Panc1 (cell line): ENCODE results near the gene EIPR1. TPM values are rescaled to one million over a fixed set of nuclear protein-coding genes. Genes with fewer than 3 reads are reported as not detected.

ENCODE experiments used
- ATAC-seq: fragments of 200-7000 bp; cut with Tn5 transposase; 2 replicates; pipeline ENCODE4 v1.9.1; 2020; ENCODE audit warnings: mild to moderate bottlenecking, moderate library complexity
- BruUV-seq: library from RNA; stranded (reverse); fragments of 400-500 nt; replicated peaks from 2 replicates; lab custom pipeline; 2021; lab: Mats Ljungman, UMichigan
- CTCF ChIA-PET: fragments of 300-600 bp; sonication (Branson Sonifier 250); formaldehyde crosslinking; loops from one replicate; lab custom pipeline; 2022; ENCODE audit warnings: antibody characterized with exemption; lab: Charles Lee
- POLR2A ChIA-PET: fragments of 300-600 bp; sonication (Branson Sonifier 250); formaldehyde crosslinking; loops from one replicate; lab custom pipeline; 2022; ENCODE audit warnings: antibody characterized with exemption; lab: Charles Lee
- DNase-seq: peaks from one replicate; pipeline ENCODE4 v3.0.0-alpha.2; 2010; ENCODE audit warnings: low read depth, low spot score
- H3K27ac ChIP-seq: 2 replicates; pipeline ENCODE4 v1.5.1; 2011; ENCODE audit warnings: mild to moderate bottlenecking, low read length, inconsistent platforms
- H3K27me3 ChIP-seq: fragments of 200-500 bp; sonication (Bioruptor generic); 2 replicates; pipeline ENCODE4 v1.6.0; 2014; ENCODE audit warnings: low read length, inconsistent platforms; ENCODE audit not compliant: control insufficient read depth, insufficient read depth
- H3K36me3 ChIP-seq: fragments of 200-500 bp; sonication (Bioruptor generic); 2 replicates; pipeline ENCODE4 v1.5.1; 2014; ENCODE audit warnings: inconsistent platforms, mild to moderate bottlenecking, low read length, moderate library complexity; ENCODE audit not compliant: control insufficient read depth, insufficient read depth
- H3K4me1 ChIP-seq: 2 replicates; pipeline ENCODE4 v1.5.1; 2011; ENCODE audit warnings: inconsistent platforms, mild to moderate bottlenecking, low read length, moderate library complexity; ENCODE audit not compliant: control insufficient read depth, insufficient read depth
- H3K4me3 ChIP-seq, 2 experiments: 2 replicates each; pipeline ENCODE4 v1.5.1; 2011 to 2012; ENCODE audit warnings: low read depth in 2 of 2, low read length in 2 of 2, mild to moderate bottlenecking in 2 of 2, inconsistent platforms in 1 of 2, moderate library complexity in 1 of 2
- H3K9me3 ChIP-seq: fragments of 200-500 bp; sonication (Bioruptor generic); 2 replicates; pipeline ENCODE4 v1.5.1; 2014; ENCODE audit warnings: low read depth, mild to moderate bottlenecking, inconsistent platforms, low read length, moderate library complexity; ENCODE audit not compliant: control insufficient read depth, insufficient read depth
- CTCF ChIP-seq: fragments of 450-650 bp; IDR thresholded peaks from 2 replicates; pipeline ENCODE4 v1.5.1; 2017; ENCODE audit warnings: mild to moderate bottlenecking
- POLR2AphosphoS5 ChIP-seq: IDR thresholded peaks from 2 replicates; pipeline ENCODE4 v1.6.1; 2012; ENCODE audit warnings: mild to moderate bottlenecking, low read depth, low read length, moderate library complexity
- REST ChIP-seq, 2 experiments: IDR thresholded peaks; 2 replicates each; pipeline ENCODE4 v1.6.1; 2011 to 2012; ENCODE audit warnings: low read depth in 2 of 2, control low read depth in 1 of 2, low read length in 1 of 2, mild to moderate bottlenecking in 1 of 2, moderate library complexity in 1 of 2; ENCODE audit not compliant: insufficient read depth in 1 of 2
- SIN3A ChIP-seq: IDR thresholded peaks from 2 replicates; pipeline ENCODE4 v1.6.1; 2012; ENCODE audit warnings: low read depth, mild to moderate bottlenecking, low read length, moderate library complexity, borderline replicate concordance; ENCODE audit not compliant: insufficient read depth
- TCF7L2 ChIP-seq: IDR thresholded peaks from 2 replicates; pipeline ENCODE4 v1.6.1; 2011; ENCODE audit warnings: mild to moderate bottlenecking, low read depth, low read length, inconsistent platforms
- in situ Hi-C: cut with HindIII; loops from 2 replicates; pipeline ENCODE4 v1.10.0; 2016; ENCODE audit warnings: low sequenced_read_pairs, low pct_unique_long_range_greater_than_20kb
- intact Hi-C: fragments of 100-400 bp; cut with micrococcal nuclease; formaldehyde crosslinking; loops from one replicate; pipeline ENCODE4 v1.10.0; 2022; ENCODE audit not compliant: unreplicated experiment
- total RNA-seq: library from RNA; stranded (reverse); gene quantifications from one replicate; pipeline ENCODE4 v1.2.1, GENCODE V29; 2021; ENCODE audit not compliant: unreplicated experiment

Gene EIPR1
- total RNA-seq, 1 experiment from 2014 or later: 26.7 TPM

- no peaks in the 10 kb centered on the region for H3K9me3 ChIP-seq
- ChIA-PET POLR2A (no interaction called here), CTCF (no interaction called here)
- intact Hi-C loops (no loop called here), in situ Hi-C loops (no loop called here)
- DNase-seq (no peak), ATAC-seq (no peak)
- no TSS peak for BruUV-seq
- no peak for TF ChIP-seq TCF7L2
- TF ChIP-seq SIN3A: no peak
- no peak for TF ChIP-seq REST (IDR thresholded peaks at IDR 0.05; ENCODE audit: insufficient read depth in 1 of 2, low read depth in 2 of 2, low read length in 1 of 2)
- TF ChIP-seq CTCF: no peak
- no peak for TF ChIP-seq POLR2AphosphoS5
- no peaks in the 10 kb centered on the region for H3K36me3 ChIP-seq
- peaks cover 4% of the 10 kb centered on the region; the same call in 1 of the 2 replicates for H3K4me1 ChIP-seq
- no peak overlapping the region for H3K4me3 ChIP-seq
- H3K27ac ChIP-seq: no peak overlapping the region
- H3K27me3 ChIP-seq: no peaks in the 10 kb centered on the region
Observed at GRCh38 chr2:3299130-3299529, 78.5 kb downstream of the EIPR1 start.

- DNase-seq (no peak), ATAC-seq (no peak)
- H3K36me3 ChIP-seq: no peaks in the 10 kb centered on the region
- in situ Hi-C loops (no loop called here), intact Hi-C loops (no loop called here)
- H3K4me3 ChIP-seq: no peak overlapping the region
- ChIA-PET CTCF (no interaction called here), POLR2A (no interaction called here)
- no peaks in the 10 kb centered on the region for H3K9me3 ChIP-seq
- TF ChIP-seq CTCF (no peak), TCF7L2 (no peak), REST (IDR thresholded peaks at IDR 0.05; ENCODE audit: insufficient read depth in 1 of 2, low read depth in 2 of 2, low read length in 1 of 2) (no peak), SIN3A (no peak), POLR2AphosphoS5 (no peak)
- BruUV-seq: no TSS peak
- H3K27me3 ChIP-seq: no peaks in the 10 kb centered on the region
- H3K4me1 ChIP-seq: 0 out of 2 replicates have a peak, but pooled peaks cover 1% of the 10 kb centered on the region
- H3K27ac ChIP-seq: no peak overlapping the region
Observed at GRCh38 chr2:3298191-3298590, 79.4 kb downstream of the EIPR1 start.
